Lung (tissue), 12 donors: Measurements from ENCODE around the gene ART3. TPM values are rescaled to one million over a fixed set of nuclear protein-coding genes. Genes with fewer than 3 reads are reported as not detected.

ENCODE experiments used
- ATAC-seq: fragments of 200-7000 bp; cut with Tn5 transposase; one replicate; pipeline ENCODE4 v1.9.1; 2020; ENCODE audit warnings: moderate number of reproducible peaks; ENCODE audit not compliant: insufficient read depth, low FRiP score
- DNase-seq, 3 donors: peaks; one replicate each; pipeline ENCODE4 v3.0.0-alpha.2; 2013 to 2017
- H3K27ac ChIP-seq, 2 donors: one replicate each; pipeline ENCODE4 v1.5.1; 2013; ENCODE audit warnings: mild to moderate bottlenecking in 2 of 2, moderate library complexity in 2 of 2, control low read depth in 1 of 2, inconsistent platforms in 1 of 2, low read depth in 1 of 2, low read length in 1 of 2
- H3K27me3 ChIP-seq, 3 donors: one replicate each; pipeline ENCODE4 v1.5.1; 2013; ENCODE audit warnings: low read length in 2 of 3; ENCODE audit not compliant: control insufficient read depth in 3 of 3, insufficient read depth in 3 of 3
- H3K36me3 ChIP-seq, 4 donors: one replicate each; pipeline ENCODE4 v1.5.1; 2013; ENCODE audit warnings: low read length in 4 of 4, mild to moderate bottlenecking in 1 of 4, moderate library complexity in 1 of 4; ENCODE audit not compliant: control insufficient read depth in 4 of 4, insufficient read depth in 4 of 4
- H3K4me1 ChIP-seq, 5 donors: one replicate each; pipeline ENCODE4 v1.5.1; 2013; ENCODE audit warnings: low read length in 5 of 5, mild to moderate bottlenecking in 2 of 5, moderate library complexity in 1 of 5; ENCODE audit not compliant: control insufficient read depth in 5 of 5, insufficient read depth in 5 of 5
- H3K4me3 ChIP-seq: one replicate; pipeline ENCODE4 v1.5.1; 2013; ENCODE audit warnings: mild to moderate bottlenecking, control low read depth, moderate library complexity
- H3K9ac ChIP-seq, 2 donors: one replicate each; pipeline ENCODE4 v1.5.1; 2013; ENCODE audit warnings: low read length in 2 of 2, control low read depth in 1 of 2; ENCODE audit not compliant: insufficient read depth in 1 of 2
- H3K9me3 ChIP-seq, 4 donors: one replicate each; pipeline ENCODE4 v1.5.1; 2013; ENCODE audit warnings: low read length in 3 of 4, mild to moderate bottlenecking in 1 of 4, moderate library complexity in 1 of 4; ENCODE audit not compliant: control insufficient read depth in 4 of 4, insufficient read depth in 3 of 4
- WGBS, 2 donors: extraction: QIAGEN DNeasy Blood & Tissue Kit; methylation state at CpG; one replicate each; pipeline ENCODE4 v1.1.7; 2013; 5-methylcytosine and 5-hydroxymethylcytosine counted together
- polyA plus RNA-seq, 2 donors: library from polyadenylated mRNA; stranded (reverse); fragments of 200-250 nt; gene quantifications; one replicate each; pipeline ENCODE4 v1.2.1, GENCODE V29; 2013
- total RNA-seq, 2 donors: library from RNA; depleted of rRNA in 1 of 2; stranded (reverse); fragments of >200 nt in 1 of 2; gene quantifications; one replicate each; pipeline ENCODE4 v1.2.1, GENCODE V29; 2014 to 2021
- TF ChIP-seq, protein P1 (sequence below): IDR thresholded peaks from 2 replicates; pipeline ENCODE4 v1.5.1; 2012; ENCODE audit warnings: mild to moderate bottlenecking; ENCODE audit errors: control extremely low read depth, extremely low read depth
- donor health status: control.
- donor health status: control.
- donor health status: Bipolar disorder and iron deficiency.
- donor health status: healthy.
- donor health status: DM: yes; HTN: yes; CAD: no.

The ART3 gene
- total and polyA plus RNA-seq, 4 donors = 0.13 to 0.71 TPM; not detected in 2

DNA sequence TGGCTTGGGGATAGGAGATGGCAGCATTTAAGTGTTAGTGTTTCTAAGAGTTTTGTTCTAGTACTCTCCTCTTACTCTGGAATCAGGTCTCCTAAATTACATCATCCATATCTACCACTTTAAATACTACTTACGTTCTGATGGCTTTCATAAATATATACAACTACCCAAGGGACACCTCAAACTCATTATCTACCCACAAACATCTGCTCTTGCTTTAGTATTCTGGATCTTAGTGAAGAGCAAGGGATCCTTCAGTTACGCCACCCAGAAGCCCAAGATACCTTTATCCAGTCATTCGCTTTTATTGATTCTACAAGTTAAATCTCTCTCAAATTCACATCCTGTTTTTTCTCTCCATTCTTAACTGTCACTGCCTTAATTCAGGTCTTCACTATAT, 66.7 kb downstream of the ART3 start:
- H3K36me3 ChIP-seq = peaks cover 11 to 33% (median 15%) of the 10 kb centered on the region in 4 donors
- no peak for ATAC-seq

DNA sequence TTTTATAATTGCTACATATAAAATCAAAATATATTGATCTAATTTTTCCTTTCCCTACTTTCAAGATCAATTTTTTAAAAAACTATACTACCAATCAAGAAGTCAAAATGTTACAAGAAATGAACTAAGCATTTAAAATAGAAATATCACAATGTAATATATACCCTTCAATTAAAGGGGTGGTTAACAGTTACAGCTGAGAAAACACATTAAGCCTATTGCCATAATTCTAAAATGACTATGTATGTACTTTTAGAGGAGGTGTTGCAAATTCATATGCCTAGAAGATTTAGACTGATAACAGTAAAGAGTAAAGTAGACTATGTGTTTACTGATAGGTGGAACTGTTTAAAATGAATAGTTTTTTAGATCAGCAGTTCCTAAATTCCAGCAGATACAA, 70.0 kb downstream of the ART3 start:
- DNase-seq (no peak), ATAC-seq (no peak)
- Histone ChIP-seq H3K36me3 (peaks cover 7 to 15% (median 8%) of the 10 kb centered on the region in 4 donors), H3K9ac (no peak overlapping the region), H3K4me3 (no peak overlapping the region), H3K27ac (no peak overlapping the region), H3K9me3 (no peaks in the 10 kb centered on the region), H3K27me3 (no peaks in the 10 kb centered on the region), H3K4me1 (peaks cover 0 to 30% (median 6%) of the 10 kb centered on the region in 5 donors)
- TF ChIP-seq, protein P1, sequence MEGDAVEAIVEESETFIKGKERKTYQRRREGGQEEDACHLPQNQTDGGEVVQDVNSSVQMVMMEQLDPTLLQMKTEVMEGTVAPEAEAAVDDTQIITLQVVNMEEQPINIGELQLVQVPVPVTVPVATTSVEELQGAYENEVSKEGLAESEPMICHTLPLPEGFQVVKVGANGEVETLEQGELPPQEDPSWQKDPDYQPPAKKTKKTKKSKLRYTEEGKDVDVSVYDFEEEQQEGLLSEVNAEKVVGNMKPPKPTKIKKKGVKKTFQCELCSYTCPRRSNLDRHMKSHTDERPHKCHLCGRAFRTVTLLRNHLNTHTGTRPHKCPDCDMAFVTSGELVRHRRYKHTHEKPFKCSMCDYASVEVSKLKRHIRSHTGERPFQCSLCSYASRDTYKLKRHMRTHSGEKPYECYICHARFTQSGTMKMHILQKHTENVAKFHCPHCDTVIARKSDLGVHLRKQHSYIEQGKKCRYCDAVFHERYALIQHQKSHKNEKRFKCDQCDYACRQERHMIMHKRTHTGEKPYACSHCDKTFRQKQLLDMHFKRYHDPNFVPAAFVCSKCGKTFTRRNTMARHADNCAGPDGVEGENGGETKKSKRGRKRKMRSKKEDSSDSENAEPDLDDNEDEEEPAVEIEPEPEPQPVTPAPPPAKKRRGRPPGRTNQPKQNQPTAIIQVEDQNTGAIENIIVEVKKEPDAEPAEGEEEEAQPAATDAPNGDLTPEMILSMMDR = no peak

More for the DNA sequence above, 66.7 kb downstream of the ART3 start:
- TF ChIP-seq, protein P1 = no peak
- H3K27ac ChIP-seq = no peak overlapping the region
- 94 to 97% methylated on average over 3 of the region's 3 CpGs for WGBS, 2 donors
- no peaks in the 10 kb centered on the region for H3K9me3 ChIP-seq
- H3K4me3 ChIP-seq = no peak overlapping the region
- no peak for DNase-seq
- no peaks in the 10 kb centered on the region for H3K27me3 ChIP-seq
- H3K9ac ChIP-seq = no peak overlapping the region
- peaks cover 0 to 9% (median 0%) of the 10 kb centered on the region in 5 donors for H3K4me1 ChIP-seq

DNA sequence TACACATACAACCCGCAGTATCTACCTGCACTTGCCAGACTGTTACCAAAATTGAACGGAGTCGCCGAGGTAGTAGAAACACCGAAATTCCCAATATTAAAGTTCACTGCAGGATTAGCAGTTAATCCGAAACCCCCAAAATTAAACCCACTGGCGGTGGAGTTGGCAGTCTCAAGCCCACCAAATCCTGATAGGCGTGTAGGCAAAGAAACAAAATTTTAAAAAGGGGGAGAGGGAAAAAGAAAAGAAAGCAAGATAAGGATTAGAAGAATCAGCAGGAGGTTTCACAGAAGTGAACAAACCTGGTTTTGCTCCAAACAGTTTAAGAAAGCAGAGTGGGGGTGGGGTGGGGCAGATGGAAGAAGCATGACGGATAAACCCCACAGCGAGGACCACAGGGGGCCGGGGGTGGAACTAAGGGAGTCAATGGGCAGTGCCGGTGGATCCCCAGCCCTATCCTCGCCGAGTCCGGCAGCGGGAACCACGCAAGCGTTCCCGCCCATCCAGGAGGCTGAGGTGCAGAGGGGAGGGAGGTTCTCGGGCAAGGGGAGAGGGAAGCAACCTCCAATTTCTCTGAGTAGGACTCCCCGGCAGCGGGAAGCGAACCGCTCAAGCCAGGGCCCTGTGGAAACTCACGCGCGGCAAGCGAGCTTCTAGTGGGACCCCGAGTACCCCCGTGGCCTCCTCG, 73.1 kb downstream of the ART3 start:
- ATAC-seq = peak; percentile 65

More for the DNA sequence above, 73.1 kb downstream of the ART3 start:
- Histone ChIP-seq H3K4me3 (peak overlapping the region; percentile 92), H3K27ac (peak overlapping the region; percentile 88 to 90), H3K9ac (peak overlapping the region; percentile 85 to 96), H3K36me3 (peaks cover 1 to 5% (median 2%) of the 10 kb centered on the region in 4 donors), H3K4me1 (peaks cover 0 to 31% (median 6%) of the 10 kb centered on the region in 5 donors), H3K9me3 (no peaks in the 10 kb centered on the region), H3K27me3 (no peaks in the 10 kb centered on the region)
- DNase-seq = peak; percentile 73 to 78 (median 75)
- 1% methylated on average over 29 to 31 of the region's 31 CpGs for WGBS, 2 donors
- TF ChIP-seq, protein P1 = no peak
